OCI-LY7 (cell line): ENCODE measurements around the gene CHCHD6. TPM values are rescaled to one million over a fixed set of nuclear protein-coding genes. Genes with fewer than 3 reads are reported as not detected.

Experiments used
- BruUV-seq: library from RNA; stranded (reverse); fragments of 400-500 nt; replicated peaks from 2 replicates; lab custom pipeline; 2021; lab: Mats Ljungman, UMichigan
- CTCF ChIA-PET: fragments of 300-600 bp; sonication (Branson Sonifier 250); formaldehyde crosslinking; loops from one replicate; lab custom pipeline; 2022; ENCODE audit warnings: antibody characterized with exemption; ENCODE audit not compliant: unreplicated experiment; lab: Charles Lee
- POLR2A ChIA-PET: fragments of 300-600 bp; sonication (Branson Sonifier 250); formaldehyde crosslinking; loops from one replicate; lab custom pipeline; 2022; ENCODE audit warnings: antibody characterized with exemption; lab: Charles Lee
- DNase-seq: peaks from one replicate; pipeline ENCODE4 v3.0.0-alpha.2; 2015; ENCODE audit warnings: low spot score
- H2AFZ ChIP-seq: fragments of 200-600 bp; sonication (generic), shearing (Covaris generic); 2 replicates; pipeline ENCODE4 v1.6.1; 2014; ENCODE audit warnings: mild to moderate bottlenecking, antibody characterized with exemption, low read length, moderate library complexity
- H3K27ac ChIP-seq: fragments of 200-600 bp; sonication (generic); 2 replicates; pipeline ENCODE4 v1.5.1; 2014; ENCODE audit warnings: mixed run types, low read depth, mild to moderate bottlenecking, moderate library complexity, low read length, inconsistent platforms; ENCODE audit not compliant: poor library complexity, severe bottlenecking
- H3K36me3 ChIP-seq: fragments of 200-600 bp; sonication (generic); 2 replicates; pipeline ENCODE4 v1.6.1; 2014; ENCODE audit warnings: mild to moderate bottlenecking, antibody characterized with exemption, low read length, moderate library complexity, mixed read lengths; ENCODE audit not compliant: insufficient read depth
- H3K4me1 ChIP-seq: fragments of 200-600 bp; sonication (generic); 2 replicates; pipeline ENCODE4 v1.5.1; 2014; ENCODE audit warnings: mild to moderate bottlenecking, low read length; ENCODE audit not compliant: insufficient read depth, poor library complexity, severe bottlenecking
- H3K4me2 ChIP-seq: fragments of 200-600 bp; sonication (generic); 2 replicates; pipeline ENCODE4 v1.6.1; 2014; ENCODE audit warnings: mild to moderate bottlenecking, low read length
- H3K4me3 ChIP-seq: fragments of 200-600 bp; sonication (generic); 2 replicates; pipeline ENCODE4 v1.5.1; 2014; ENCODE audit warnings: mild to moderate bottlenecking, low read depth, low read length; ENCODE audit not compliant: poor library complexity, severe bottlenecking
- H3K79me2 ChIP-seq: fragments of 200-600 bp; sonication (generic); 2 replicates; pipeline ENCODE4 v1.6.1; 2016; ENCODE audit warnings: low read depth, mild to moderate bottlenecking, low read length, moderate library complexity, mixed read lengths; ENCODE audit not compliant: insufficient read depth
- H3K9me2 ChIP-seq: fragments of 200-600 bp; sonication (generic); 2 replicates; pipeline ENCODE4 v1.6.1; 2016; ENCODE audit warnings: mild to moderate bottlenecking, low read length, mixed read lengths; ENCODE audit not compliant: insufficient read depth
- H3K9me3 ChIP-seq: fragments of 200-600 bp; sonication (generic); 2 replicates; pipeline ENCODE4 v1.6.1; 2014; ENCODE audit warnings: mild to moderate bottlenecking, mixed run types, low read length, mixed read lengths
- H4K20me1 ChIP-seq: fragments of 200-600 bp; sonication (generic); 2 replicates; pipeline ENCODE4 v1.6.1; 2014; ENCODE audit warnings: mild to moderate bottlenecking, antibody characterized with exemption, low read length, moderate library complexity, mixed read lengths; ENCODE audit not compliant: insufficient read depth
- CTCF ChIP-seq: fragments of 200-600 bp; sonication (generic); conservative IDR thresholded peaks from 2 replicates; pipeline ENCODE4 v1.5.1; 2014; ENCODE audit warnings: mild to moderate bottlenecking, antibody characterized with exemption, low read length, moderate library complexity, mixed read lengths
- EZH2phosphoT487 ChIP-seq: fragments of 200-600 bp; sonication (generic); IDR thresholded peaks from 2 replicates; pipeline ENCODE4 v1.6.1; 2018; ENCODE audit warnings: low read depth, borderline replicate concordance, mild to moderate bottlenecking, mixed run types, antibody characterized with exemption, low read length, moderate library complexity, mixed read lengths
- intact Hi-C: fragments of 100-400 bp; cut with micrococcal nuclease; formaldehyde crosslinking; loops from one replicate; pipeline ENCODE4 v1.10.0; 2022; ENCODE audit not compliant: unreplicated experiment
- total RNA-seq, 2 experiments: library from RNA; depleted of rRNA in 1 of 2; stranded (reverse); fragments of >200 nt in 1 of 2; shearing (Covaris generic) in 1 of 2; gene quantifications; 2 replicates each; pipeline ENCODE4 v1.2.3, GENCODE V29; 2014 to 2022

Gene CHCHD6
- total RNA-seq, 2 experiments from 2014 or later = 14.7 to 21.2 TPM

- no peaks in the 10 kb centered on the region for H3K9me2 ChIP-seq
- H3K4me2 ChIP-seq = no peak overlapping the region
- no peak overlapping the region for H3K27ac ChIP-seq
- no peaks in the 10 kb centered on the region for H3K9me3 ChIP-seq
- TF ChIP-seq CTCF (no peak), EZH2phosphoT487 (no peak)
- no peaks in the 10 kb centered on the region for H4K20me1 ChIP-seq
- ChIA-PET POLR2A (no interaction called here), CTCF (no interaction called here)
- H3K4me1 ChIP-seq = no peaks in the 10 kb centered on the region
- no peak overlapping the region for H3K4me3 ChIP-seq
- intact Hi-C loops = no loop called here
- no peak overlapping the region for H2AFZ ChIP-seq
- no TSS peak for BruUV-seq
- no peak for DNase-seq
- H3K36me3 ChIP-seq = no peaks in the 10 kb centered on the region
- no peaks in the 10 kb centered on the region for H3K79me2 ChIP-seq
Observed at GRCh38 chr3:126866175-126866759, 162.2 kb downstream of the CHCHD6 start.

- H3K36me3 ChIP-seq = no peaks in the 10 kb centered on the region
- H2AFZ ChIP-seq = no peak overlapping the region
- H3K9me3 ChIP-seq = no peaks in the 10 kb centered on the region
- H3K79me2 ChIP-seq = no peaks in the 10 kb centered on the region
- ChIA-PET CTCF (no interaction called here), POLR2A (no interaction called here)
- no peak for TF ChIP-seq EZH2phosphoT487
- no peak for TF ChIP-seq CTCF
- no peak overlapping the region for H3K4me3 ChIP-seq
- H3K27ac ChIP-seq = no peak overlapping the region
- H3K4me2 ChIP-seq = no peak overlapping the region
- DNase-seq = no peak
- H3K9me2 ChIP-seq = no peaks in the 10 kb centered on the region
- no peaks in the 10 kb centered on the region for H3K4me1 ChIP-seq
- no peaks in the 10 kb centered on the region for H4K20me1 ChIP-seq
- intact Hi-C loops = no loop called here
- no TSS peak for BruUV-seq
Observed at GRCh38 chr3:126867190-126867862, 163.3 kb downstream of the CHCHD6 start.

- H4K20me1 ChIP-seq = no peaks in the 10 kb centered on the region
- H3K4me1 ChIP-seq = no peaks in the 10 kb centered on the region
- H3K27ac ChIP-seq = no peak overlapping the region
- intact Hi-C loops = no loop called here
- no peaks in the 10 kb centered on the region for H3K9me2 ChIP-seq
- POLR2A ChIA-PET = no interaction called here
- H3K79me2 ChIP-seq = no peaks in the 10 kb centered on the region
- TF ChIP-seq CTCF = no peak
- TF ChIP-seq EZH2phosphoT487 = no peak
- H2AFZ ChIP-seq = no peak overlapping the region
- no peak overlapping the region for H3K4me2 ChIP-seq
- no peak for DNase-seq
- H3K36me3 ChIP-seq = no peaks in the 10 kb centered on the region
- CTCF ChIA-PET = no interaction called here
- H3K9me3 ChIP-seq = no peaks in the 10 kb centered on the region
- no TSS peak for BruUV-seq
- no peak overlapping the region for H3K4me3 ChIP-seq
Observed at GRCh38 chr3:126867863-126868200, 163.8 kb downstream of the CHCHD6 start.
